Vagina (tissue), 2 donors: ENCODE measurements around the gene MAN1C1. TPM values are rescaled to one million over a fixed set of nuclear protein-coding genes. Genes with fewer than 3 reads are reported as not detected.
"Not testable (repeated sequence)": the region's sequence is repeated elsewhere in the genome, so short reads cannot be mapped to it uniquely, and the experiment has no call there.

Experiments
- DNase-seq, 2 donors: peaks; one replicate each; pipeline ENCODE4 v3.0.0-alpha.2; 2017; ENCODE audit errors: extremely low spot score in 2 of 2
- H3K27ac ChIP-seq: fragments of 200-600 bp; sonication (generic); one replicate; pipeline ENCODE4 v1.5.1; 2019
- H3K27me3 ChIP-seq: fragments of 200-600 bp; sonication (generic); one replicate; pipeline ENCODE4 v1.5.1; 2019
- H3K36me3 ChIP-seq, 2 donors: fragments of 200-600 bp; sonication (generic); one replicate each; pipeline ENCODE4 v1.5.1; 2017 to 2019
- H3K4me1 ChIP-seq: fragments of 200-600 bp; sonication (generic); one replicate; pipeline ENCODE4 v1.5.1; 2019
- H3K4me3 ChIP-seq, 2 donors: fragments of 200-600 bp; sonication (generic); 1 replicate in 1 of 2; 2 replicates in 1 of 2; pipeline ENCODE4 v1.5.1; 2016 to 2019
- H3K9me3 ChIP-seq: fragments of 200-600 bp; sonication (generic); one replicate; pipeline ENCODE4 v1.5.1; 2019
- POLR2A ChIP-seq, 2 donors: fragments of 450-650 bp; IDR thresholded peaks; one replicate each; pipeline ENCODE4 v1.6.1; 2017; ENCODE audit warnings: antibody characterized with exemption in 2 of 2, mild to moderate bottlenecking in 2 of 2, moderate library complexity in 2 of 2
- POLR2AphosphoS5 ChIP-seq, 2 donors: sonication (generic); formaldehyde crosslinking; IDR thresholded peaks; one replicate each; pipeline ENCODE4 v1.9.0; 2017; ENCODE audit warnings: antibody characterized with exemption in 2 of 2, mild to moderate bottlenecking in 2 of 2, low read depth in 1 of 2; ENCODE audit not compliant: insufficient read depth in 1 of 2
- intact Hi-C: fragments of 100-400 bp; cut with DNase I; formaldehyde crosslinking; loops from one replicate; pipeline ENCODE4 v1.15.1; 2023
- total RNA-seq: library from RNA; depleted of rRNA; stranded (reverse); fragments of >200 nt; gene quantifications from one replicate; pipeline ENCODE4 v1.2.3, GENCODE V29; 2016
- TF ChIP-seq, protein P1 (sequence below), 3 experiments: fragments of 450-650 bp in 2 of 3; fragments of 200-600 bp in 1 of 3; sonication (generic) in 1 of 3; IDR thresholded peaks; one replicate each; pipeline ENCODE4 v1.5.1; 2017 to 2019; ENCODE audit warnings: antibody characterized with exemption in 3 of 3, mild to moderate bottlenecking in 2 of 3, moderate library complexity in 2 of 3

Gene MAN1C1
- total RNA-seq, 1 donor from 2014 or later: 31.4 TPM

DNA sequence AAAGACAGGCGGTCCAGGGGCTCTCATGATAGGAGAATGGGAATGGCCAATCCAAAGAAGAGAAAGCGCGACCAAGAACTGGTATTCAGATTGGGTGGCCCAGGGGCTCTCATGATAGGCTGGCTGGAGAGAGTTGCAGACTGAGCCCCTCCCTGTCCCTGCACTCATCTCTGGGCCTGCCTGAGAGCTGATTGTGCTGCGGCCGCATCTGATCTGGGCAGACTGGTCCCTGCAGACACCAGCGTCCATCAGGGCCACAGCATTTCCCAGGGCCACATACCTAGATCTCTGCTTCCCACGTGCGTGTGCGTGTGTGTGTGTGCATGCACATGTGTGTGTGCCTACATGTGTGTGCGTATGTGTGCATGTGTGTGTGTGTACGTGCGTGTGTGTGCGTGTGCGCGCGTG lies 30.4 kb upstream of the MAN1C1 start:
- intact Hi-C loops: no loop called here
- H3K36me3 ChIP-seq: no peaks in the 10 kb centered on the region
- H3K4me3 ChIP-seq: no peak overlapping the region
- H3K4me1 ChIP-seq: no peaks in the 10 kb centered on the region
- no peaks in the 10 kb centered on the region for H3K9me3 ChIP-seq
- no peak for TF ChIP-seq POLR2AphosphoS5 (IDR thresholded peaks at IDR 0.05; ENCODE audit: insufficient read depth in 1 of 2, low read depth in 1 of 2)
- no peak for TF ChIP-seq POLR2A (IDR thresholded peaks at IDR 0.05)
- TF ChIP-seq, protein P1, sequence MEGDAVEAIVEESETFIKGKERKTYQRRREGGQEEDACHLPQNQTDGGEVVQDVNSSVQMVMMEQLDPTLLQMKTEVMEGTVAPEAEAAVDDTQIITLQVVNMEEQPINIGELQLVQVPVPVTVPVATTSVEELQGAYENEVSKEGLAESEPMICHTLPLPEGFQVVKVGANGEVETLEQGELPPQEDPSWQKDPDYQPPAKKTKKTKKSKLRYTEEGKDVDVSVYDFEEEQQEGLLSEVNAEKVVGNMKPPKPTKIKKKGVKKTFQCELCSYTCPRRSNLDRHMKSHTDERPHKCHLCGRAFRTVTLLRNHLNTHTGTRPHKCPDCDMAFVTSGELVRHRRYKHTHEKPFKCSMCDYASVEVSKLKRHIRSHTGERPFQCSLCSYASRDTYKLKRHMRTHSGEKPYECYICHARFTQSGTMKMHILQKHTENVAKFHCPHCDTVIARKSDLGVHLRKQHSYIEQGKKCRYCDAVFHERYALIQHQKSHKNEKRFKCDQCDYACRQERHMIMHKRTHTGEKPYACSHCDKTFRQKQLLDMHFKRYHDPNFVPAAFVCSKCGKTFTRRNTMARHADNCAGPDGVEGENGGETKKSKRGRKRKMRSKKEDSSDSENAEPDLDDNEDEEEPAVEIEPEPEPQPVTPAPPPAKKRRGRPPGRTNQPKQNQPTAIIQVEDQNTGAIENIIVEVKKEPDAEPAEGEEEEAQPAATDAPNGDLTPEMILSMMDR (IDR thresholded peaks at IDR 0.05): no peak
- H3K27ac ChIP-seq: no peak overlapping the region
- no peaks in the 10 kb centered on the region for H3K27me3 ChIP-seq
- no peak for DNase-seq

DNA sequence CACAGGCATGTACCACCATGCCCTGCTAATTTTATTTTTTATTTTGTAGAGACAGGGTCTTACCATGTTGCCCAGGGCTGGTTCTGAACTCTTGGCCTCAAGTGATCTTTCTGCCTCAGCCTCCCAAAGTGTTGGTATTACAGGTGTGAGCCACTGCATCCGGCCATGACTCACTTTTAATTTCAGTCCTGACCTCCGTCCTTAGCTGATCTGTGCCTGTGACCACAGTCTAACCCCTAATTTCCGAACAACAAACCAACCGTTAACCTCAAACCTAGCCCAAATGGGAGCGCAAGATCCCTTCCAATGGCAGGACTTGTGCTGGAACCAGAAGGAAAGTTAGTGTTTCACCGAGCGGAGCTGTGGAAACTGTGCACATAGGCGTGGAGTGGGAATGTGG lies 29.3 kb upstream of the MAN1C1 start:
- Histone ChIP-seq H3K27me3 (no peaks in the 10 kb centered on the region), H3K9me3 (no peaks in the 10 kb centered on the region), H3K36me3 (no peaks in the 10 kb centered on the region), H3K4me3 (no peak overlapping the region), H3K4me1 (no peaks in the 10 kb centered on the region), H3K27ac (no peak overlapping the region)
- TF ChIP-seq, protein P1 (IDR thresholded peaks at IDR 0.05): no peak
- intact Hi-C loops: no loop called here
- no peak for DNase-seq

DNA sequence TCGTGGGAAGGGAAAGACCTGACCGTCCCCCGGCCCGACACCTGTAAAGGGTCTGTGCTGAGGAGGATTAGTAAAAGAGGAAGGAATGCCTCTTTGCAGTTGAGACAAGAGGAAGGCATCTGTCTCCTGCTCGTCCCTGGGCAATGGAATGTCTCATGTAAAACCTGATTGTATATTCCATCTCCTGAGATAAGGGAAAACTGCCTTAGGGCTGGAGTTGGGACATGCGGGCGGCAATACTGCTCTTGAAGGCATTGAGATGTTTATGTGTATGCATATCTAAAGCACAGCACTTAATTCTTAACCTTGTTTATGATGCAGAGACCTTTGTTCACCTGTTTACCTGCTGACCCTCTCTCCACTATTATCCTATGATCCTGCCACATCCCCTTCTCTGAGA lies 28.4 kb upstream of the MAN1C1 start:
- H3K36me3 ChIP-seq, DNase-seq, H3K4me1 ChIP-seq, H3K27me3 ChIP-seq, H3K9me3 ChIP-seq, H3K4me3 ChIP-seq, H3K27ac ChIP-seq, intact Hi-C loops: not testable (repeated sequence)

DNA sequence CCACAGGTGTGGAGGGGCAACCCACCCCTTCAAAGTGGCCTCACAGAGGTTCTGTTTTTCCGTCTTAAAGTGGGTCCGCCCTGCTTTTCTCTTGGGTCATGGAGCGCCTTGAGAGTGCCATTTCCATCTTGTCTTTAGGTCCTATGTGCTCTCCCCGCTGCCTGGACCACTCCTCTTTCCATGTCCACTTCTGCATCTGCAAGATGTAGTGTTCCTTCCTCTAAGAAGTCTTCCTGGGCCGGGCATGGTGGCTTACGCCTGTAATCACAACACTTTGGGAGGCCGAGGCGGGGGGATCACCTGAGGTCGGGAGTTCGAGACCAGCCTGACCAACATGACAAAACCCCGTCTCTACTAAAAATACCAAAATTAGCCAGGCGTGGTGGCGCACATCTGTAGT lies 27.8 kb upstream of the MAN1C1 start:
- H3K27me3 ChIP-seq, intact Hi-C loops, H3K27ac ChIP-seq, H3K36me3 ChIP-seq, DNase-seq, H3K4me1 ChIP-seq, H3K9me3 ChIP-seq, H3K4me3 ChIP-seq: not testable (repeated sequence)

DNA sequence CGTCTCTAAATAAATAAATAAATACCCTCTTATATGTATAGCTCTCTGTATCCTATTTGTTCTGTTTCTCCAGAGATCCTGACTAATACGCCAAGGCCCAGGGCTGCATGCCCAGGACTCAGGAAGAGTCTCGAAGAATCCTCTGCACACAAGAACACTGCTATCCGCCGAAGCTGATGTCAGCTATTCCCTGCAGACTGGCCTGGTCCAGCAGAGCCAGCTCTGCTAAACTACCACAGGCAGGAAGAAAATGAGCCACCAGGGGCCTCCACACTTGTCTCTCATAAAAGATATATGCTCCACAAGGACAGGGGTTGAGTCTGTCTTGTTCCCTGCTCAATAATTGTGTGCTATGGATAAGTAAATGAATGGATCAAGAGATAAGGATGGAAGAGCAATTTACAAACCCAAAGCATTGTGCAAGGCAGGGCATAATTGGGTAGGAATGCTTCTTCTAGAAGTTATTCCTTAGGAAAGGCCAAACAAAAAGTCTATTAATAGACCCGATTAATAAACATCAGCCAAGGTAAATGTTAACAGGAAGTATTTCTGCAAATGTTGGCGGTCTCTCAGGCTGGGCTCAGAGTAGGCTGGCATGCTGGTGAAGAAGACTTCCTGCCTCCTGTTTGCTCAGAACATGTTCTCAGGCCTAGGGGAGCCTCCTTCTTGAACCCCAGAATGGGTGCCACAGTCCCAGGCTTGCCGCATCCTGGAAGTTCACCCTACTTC lies 26.3 kb upstream of the MAN1C1 start:
- TF ChIP-seq, protein P1 (IDR thresholded peaks at IDR 0.05): no peak
- no peak for TF ChIP-seq POLR2A (IDR thresholded peaks at IDR 0.05)
- TF ChIP-seq POLR2AphosphoS5 (IDR thresholded peaks at IDR 0.05; ENCODE audit: insufficient read depth in 1 of 2, low read depth in 1 of 2): no peak
- no peaks in the 10 kb centered on the region for H3K9me3 ChIP-seq
- H3K4me1 ChIP-seq: no peaks in the 10 kb centered on the region
- H3K4me3 ChIP-seq: no peak overlapping the region
- H3K27me3 ChIP-seq: no peaks in the 10 kb centered on the region
- no peak for DNase-seq
- intact Hi-C loops: no loop called here
- no peak overlapping the region for H3K27ac ChIP-seq
- H3K36me3 ChIP-seq: no peaks in the 10 kb centered on the region

DNA sequence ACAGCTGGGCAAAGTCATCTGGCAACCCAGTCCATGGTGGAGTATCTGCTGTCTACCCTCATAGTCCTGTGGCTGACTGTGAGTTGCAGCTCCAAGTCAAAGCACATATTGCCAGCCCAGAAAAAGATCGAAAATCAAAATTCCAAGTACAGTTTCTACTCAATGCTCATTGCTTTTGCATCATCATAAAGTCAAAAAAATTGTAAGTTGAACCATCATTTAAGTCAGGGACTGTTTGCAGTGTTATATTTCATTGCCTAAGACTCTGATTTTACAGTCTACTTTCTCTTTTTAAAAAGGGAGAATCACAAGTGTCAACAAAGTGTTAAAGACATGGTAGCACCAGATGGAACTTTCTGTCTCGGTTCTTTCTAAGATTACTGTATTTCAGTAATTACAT lies 22.7 kb upstream of the MAN1C1 start:
- DNase-seq: no peak
- no peaks in the 10 kb centered on the region for H3K27me3 ChIP-seq
- no peak overlapping the region for H3K4me3 ChIP-seq
- TF ChIP-seq POLR2A (IDR thresholded peaks at IDR 0.05): no peak
- no peak for TF ChIP-seq POLR2AphosphoS5 (IDR thresholded peaks at IDR 0.05; ENCODE audit: insufficient read depth in 1 of 2, low read depth in 1 of 2)
- TF ChIP-seq, protein P1 (IDR thresholded peaks at IDR 0.05): no peak
- H3K4me1 ChIP-seq: no peaks in the 10 kb centered on the region
- H3K36me3 ChIP-seq: no peaks in the 10 kb centered on the region
- no peak overlapping the region for H3K27ac ChIP-seq
- intact Hi-C loops: no loop called here
- H3K9me3 ChIP-seq: no peaks in the 10 kb centered on the region
